HepG2 (cell line): ENCODE data around the gene CSNK1D. TPM values are rescaled to one million over a fixed set of nuclear protein-coding genes. Genes with fewer than 3 reads are reported as not detected.

ENCODE experiments used
- ADNP ChIP-seq: sonication (generic); formaldehyde crosslinking; IDR thresholded peaks from 2 replicates; pipeline ENCODE4 v1.4.0; 2020; ENCODE audit warnings: missing genetic modification reagents
- AGO1 ChIP-seq: fragments of 200-400 bp; formaldehyde crosslinking; IDR thresholded peaks from 2 replicates; pipeline ENCODE4 v1.6.1; 2017; ENCODE audit warnings: mild to moderate bottlenecking, low read depth, low read length, moderate library complexity; ENCODE audit not compliant: poor library complexity, severe bottlenecking
- CAMTA2 ChIP-seq: sonication (generic); formaldehyde crosslinking; IDR thresholded peaks from 2 replicates; pipeline ENCODE4 v1.4.0; 2020; ENCODE audit warnings: mild to moderate bottlenecking, missing genetic modification reagents, borderline replicate concordance
- CREB3 ChIP-seq: sonication (generic); formaldehyde crosslinking; IDR thresholded peaks from 2 replicates; pipeline ENCODE4 v1.5.0; 2020; ENCODE audit warnings: missing genetic modification reagents
- DNMT1 ChIP-seq: sonication (generic); formaldehyde crosslinking; IDR thresholded peaks from 2 replicates; pipeline ENCODE4 v1.5.1; 2020; ENCODE audit warnings: mild to moderate bottlenecking, missing genetic modification reagents
- HNRNPLL ChIP-seq: fragments of 200-400 bp; formaldehyde crosslinking; IDR thresholded peaks from 2 replicates; pipeline ENCODE4 v1.6.1; 2017; ENCODE audit warnings: mild to moderate bottlenecking, low read depth, low read length; ENCODE audit not compliant: poor library complexity, severe bottlenecking
- JUND ChIP-seq: sonication (generic); formaldehyde crosslinking; IDR thresholded peaks from 2 replicates; pipeline ENCODE4 v1.8.0; 2022; ENCODE audit warnings: mild to moderate bottlenecking, missing genetic modification reagents
- KAT8 ChIP-seq: IDR thresholded peaks from 2 replicates; pipeline ENCODE4 v1.6.1; 2016; ENCODE audit warnings: missing genetic modification reagents, missing compliant biosample characterization
- MATR3 ChIP-seq: sonication (generic); formaldehyde crosslinking; IDR thresholded peaks from 2 replicates; pipeline ENCODE4 v1.4.0; 2020; ENCODE audit warnings: missing genetic modification reagents
- MEIS2 ChIP-seq: sonication (generic); formaldehyde crosslinking; IDR thresholded peaks from 2 replicates; pipeline ENCODE4 v1.9.0; 2021; ENCODE audit warnings: mild to moderate bottlenecking, missing genetic modification reagents
- PRMT3 ChIP-seq: sonication (generic); formaldehyde crosslinking; IDR thresholded peaks from 2 replicates; pipeline ENCODE4 v1.8.1; 2022; ENCODE audit warnings: low read depth, mild to moderate bottlenecking, moderate library complexity, missing genetic modification reagents, borderline replicate concordance
- SKIL ChIP-seq: sonication (generic); formaldehyde crosslinking; IDR thresholded peaks from 2 replicates; pipeline ENCODE4 v1.8.0; 2022; ENCODE audit warnings: missing genetic modification reagents, mild to moderate bottlenecking, moderate library complexity, borderline replicate concordance
- TCF12 ChIP-seq, 2 experiments: fragments of 450-650 bp in 1 of 2; sonication (generic) in 1 of 2; formaldehyde crosslinking in 1 of 2; IDR thresholded peaks; 2 replicates each; pipeline versions ENCODE4 v1.6.1 to v1.8.0; 2017 to 2022; ENCODE audit warnings: antibody characterized with exemption in 1 of 2, mild to moderate bottlenecking in 1 of 2, missing genetic modification reagents in 1 of 2, moderate library complexity in 1 of 2
- ZBTB25 ChIP-seq: IDR thresholded peaks from 2 replicates; pipeline ENCODE4 v1.6.1; 2018; ENCODE audit warnings: missing genetic modification reagents
- ZNF121 ChIP-seq: sonication (generic); formaldehyde crosslinking; IDR thresholded peaks from 2 replicates; pipeline ENCODE4 v1.5.0; 2020; ENCODE audit warnings: mild to moderate bottlenecking, missing genetic modification reagents
- ZNF17 ChIP-seq: sonication (generic); formaldehyde crosslinking; IDR thresholded peaks from 2 replicates; pipeline ENCODE4 v1.5.0; 2020; ENCODE audit warnings: mild to moderate bottlenecking, missing genetic modification reagents
- ZNF274 ChIP-seq: sonication (generic); formaldehyde crosslinking; IDR thresholded peaks from 2 replicates; pipeline ENCODE4 v1.5.1; 2020; ENCODE audit warnings: mild to moderate bottlenecking, missing genetic modification reagents
- ZNF326 ChIP-seq: sonication (generic); formaldehyde crosslinking; IDR thresholded peaks from 2 replicates; pipeline ENCODE4 v1.4.0; 2020; ENCODE audit warnings: missing genetic modification reagents, borderline replicate concordance
- ZNF335 ChIP-seq: sonication (generic); formaldehyde crosslinking; IDR thresholded peaks from 2 replicates; pipeline ENCODE4 v1.4.0; 2020; ENCODE audit warnings: missing genetic modification reagents
- ZNF430 ChIP-seq: sonication (generic); formaldehyde crosslinking; IDR thresholded peaks from 2 replicates; pipeline ENCODE4 v1.9.0; 2021; ENCODE audit warnings: mild to moderate bottlenecking, missing genetic modification reagents
- ZNF441 ChIP-seq: sonication (generic); formaldehyde crosslinking; IDR thresholded peaks from 2 replicates; pipeline ENCODE4 v1.7.0; 2021; ENCODE audit warnings: missing genetic modification reagents, borderline replicate concordance
- ZNF550 ChIP-seq: sonication (generic); formaldehyde crosslinking; IDR thresholded peaks from 2 replicates; pipeline ENCODE4 v1.4.0; 2020; ENCODE audit warnings: mild to moderate bottlenecking, missing genetic modification reagents, borderline replicate concordance
- ZNF672 ChIP-seq: sonication (generic); formaldehyde crosslinking; IDR thresholded peaks from 2 replicates; pipeline ENCODE4 v1.8.1; 2022; ENCODE audit warnings: missing genetic modification reagents
- ZNF7 ChIP-seq: IDR thresholded peaks from 2 replicates; pipeline ENCODE4 v1.6.1; 2016; ENCODE audit warnings: missing biosample characterization, missing genetic modification reagents
- ZNF768 ChIP-seq: sonication (generic); formaldehyde crosslinking; IDR thresholded peaks from 2 replicates; pipeline ENCODE4 v1.4.0; 2020; ENCODE audit warnings: missing genetic modification reagents
- ZNF839 ChIP-seq: sonication (generic); formaldehyde crosslinking; IDR thresholded peaks from 2 replicates; pipeline ENCODE4 v1.4.0; 2020; ENCODE audit warnings: missing genetic modification reagents, mild to moderate bottlenecking, borderline replicate concordance
- polyA plus RNA-seq, 8 experiments: library from polyadenylated mRNA; depleted of rRNA in 3 of 8; stranded (reverse) in 7 of 8; unstranded in 1 of 8; fragments of >200 nt; fragmentation: Illumina TruSeq in 4 of 8; extraction: Trizol in 4 of 8; gene quantifications; 2 replicates each; pipeline versions ENCODE4 v1.2.1 to v1.2.3, GENCODE V29; 2011 to 2016; ENCODE audit warnings: low read depth in 4 of 8, missing spikeins in 1 of 8, mixed read lengths in 1 of 8; ENCODE audit not compliant: insufficient read depth in 1 of 8
- total RNA-seq, 5 experiments: library from RNA; depleted of rRNA; stranded (reverse); fragments of >200 nt; fragmentation: Illumina TruSeq; extraction: Trizol; gene quantifications; 2 replicates each; pipeline ENCODE4 v1.2.3, GENCODE V29; 2016; ENCODE audit warnings: low read depth in 1 of 5

Gene CSNK1D
- total and polyA plus RNA-seq, 2 of the 13 experiments (the other 11 are each of a cell fraction or from before 2014, with no cell fraction given), result 31.5 to 128 TPM

- no peak for TF ChIP-seq DNMT1
- TF ChIP-seq ZNF326, result peak; percentile 98
- no peak for TF ChIP-seq ZNF839 (CRISPR knock-in tag)
- TF ChIP-seq CAMTA2 (CRISPR knock-in tag), result 0 out of 2 replicates have a peak, but pooled peaks have one; percentile 16
- TF ChIP-seq ZNF672, result peak; percentile 8; the same call in 1 of the 2 replicates
- TF ChIP-seq AGO1, result peak; percentile 97
- no peak for TF ChIP-seq ZNF550 (CRISPR knock-in tag)
- peak; percentile 54; the same call in 1 of the 2 replicates for TF ChIP-seq JUND (CRISPR knock-in tag)
- TF ChIP-seq ZNF430 (CRISPR knock-in tag), result peak; percentile 21
- 0 out of 2 replicates have a peak, but pooled peaks have one; percentile 8 for TF ChIP-seq ZNF121 (CRISPR knock-in tag)
- TF ChIP-seq ZNF335 (CRISPR knock-in tag), result peak; percentile 12; the same call in 1 of the 2 replicates
- TF ChIP-seq TCF12 (IDR thresholded peaks at IDR 0.05), result no peak
- TF ChIP-seq TCF12 (CRISPR knock-in tag; IDR thresholded peaks at IDR 0.05), result no peak
- no peak for TF ChIP-seq ZNF17
- TF ChIP-seq MATR3 (CRISPR knock-in tag), result 0 out of 2 replicates have a peak, but pooled peaks have one; percentile 60
- peak; percentile 34; the same call in 1 of the 2 replicates for TF ChIP-seq ZNF768
- TF ChIP-seq ZNF441 (CRISPR knock-in tag), result 0 out of 2 replicates have a peak, but pooled peaks have one; percentile 16
- TF ChIP-seq ZBTB25 (CRISPR knock-in tag), result 0 out of 2 replicates have a peak, but pooled peaks have one; percentile 34
- TF ChIP-seq CREB3 (CRISPR knock-in tag), result no peak
- TF ChIP-seq ZNF7, result no peak
- 0 out of 2 replicates have a peak, but pooled peaks have one; percentile 9 for TF ChIP-seq SKIL (CRISPR knock-in tag)
- peak; percentile 82; the same call in 1 of the 2 replicates for TF ChIP-seq PRMT3 (CRISPR knock-in tag)
- TF ChIP-seq ADNP, result no peak
- TF ChIP-seq KAT8 (CRISPR knock-in tag), result peak; percentile 9
- peak; percentile 39 for TF ChIP-seq HNRNPLL
- no peak; the same call in none of the 2 replicates for TF ChIP-seq ZNF274 (CRISPR knock-in tag)
- 0 out of 2 replicates have a peak, but pooled peaks have one; percentile 30 for TF ChIP-seq MEIS2 (CRISPR knock-in tag)
These were observed 31.4 kb downstream of the CSNK1D start (continued) for GRCh38 chr17:82241926-82242697.
